Activated gamma-delta T cell treated with Interleukin-2 at 50 U/mL for 16 hours (primary cell): Measurements from ENCODE around the gene BANP.

ENCODE experiments used
- DNase-seq: peaks from one replicate; pipeline ENCODE4 v3.0.0-alpha.2; 2020

BANP gene

DNA sequence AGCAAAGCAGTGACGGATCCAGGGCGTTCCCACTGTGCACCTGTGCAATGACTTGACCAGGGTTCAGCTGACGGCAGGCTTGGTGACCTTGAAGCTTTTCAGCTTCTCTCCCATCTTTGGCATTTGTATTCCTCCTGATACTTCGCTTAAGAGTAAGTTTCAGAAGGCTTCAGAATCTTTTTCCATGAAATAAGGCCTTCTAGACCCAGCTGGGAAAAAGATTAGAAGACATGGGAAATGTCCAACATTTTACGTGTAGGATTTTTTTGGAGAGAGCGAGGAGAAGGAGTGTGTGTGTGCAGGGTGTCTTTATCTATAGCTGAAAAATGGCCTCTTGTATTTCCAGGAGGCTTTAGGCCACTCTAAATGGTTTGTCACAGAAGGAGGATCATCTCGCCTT is 104.1 kb downstream of the BANP start:
- no peak for DNase-seq

DNA sequence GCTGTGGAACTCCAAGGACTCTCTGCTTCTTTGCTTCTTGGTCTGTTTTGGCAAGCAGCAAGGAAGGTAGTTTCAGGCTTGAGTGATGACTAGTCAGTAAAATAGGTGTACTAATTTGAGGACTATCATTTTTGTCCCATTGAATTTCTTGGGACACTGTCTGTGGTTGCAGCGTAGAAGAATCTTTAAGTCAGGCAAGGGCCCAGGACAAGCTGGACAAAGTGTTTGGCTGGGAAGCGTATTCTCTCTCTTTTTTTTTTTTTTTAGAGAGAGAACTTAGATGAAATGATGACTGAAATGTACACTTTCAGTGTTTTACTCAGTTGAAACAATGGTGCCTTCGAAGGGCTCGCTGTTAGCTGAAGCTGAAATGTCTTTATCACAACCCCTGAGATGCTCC is 105.0 kb downstream of the BANP start:
- no peak for DNase-seq

DNA sequence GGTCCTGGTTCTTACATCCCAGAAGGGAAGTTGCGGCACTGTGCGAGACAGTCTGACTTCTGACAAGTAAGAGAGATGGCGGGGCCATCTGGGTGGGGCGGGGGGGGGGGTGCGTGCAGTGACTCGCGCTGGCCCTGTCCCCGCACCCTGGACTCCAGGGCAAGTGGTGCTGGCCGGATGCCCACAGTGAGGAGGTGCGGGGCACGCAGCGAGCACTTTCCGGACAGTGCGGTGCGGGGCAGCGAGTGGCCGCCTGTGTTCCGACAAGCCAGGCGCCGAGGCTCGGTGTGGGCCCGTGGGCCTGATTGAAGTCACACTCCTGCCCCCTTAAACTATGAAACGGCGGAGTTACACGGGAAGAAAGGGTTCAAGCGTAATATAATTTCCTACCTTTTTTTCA is 106.4 kb downstream of the BANP start:
- DNase-seq: no peak

DNA sequence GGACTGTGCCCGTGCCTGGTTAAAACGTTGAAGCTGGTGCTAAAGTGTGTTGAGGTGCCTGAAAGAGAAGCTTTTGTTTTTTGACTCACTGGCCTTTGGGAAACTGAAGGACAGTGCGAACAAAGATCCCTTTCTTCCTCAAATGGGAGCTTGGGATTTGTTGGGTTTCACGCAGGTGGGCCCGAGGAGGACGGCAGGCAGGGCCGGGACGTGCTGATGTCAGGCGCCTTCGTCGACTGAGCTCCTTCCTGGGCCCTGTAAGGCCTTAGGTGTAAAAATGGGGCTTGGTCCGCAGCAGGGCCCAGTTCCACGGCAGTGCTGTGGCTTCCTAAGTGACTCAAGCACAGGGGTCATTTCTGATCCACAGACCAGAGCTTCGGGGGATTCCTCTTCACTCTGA is 106.9 kb downstream of the BANP start:
- no peak for DNase-seq

DNA sequence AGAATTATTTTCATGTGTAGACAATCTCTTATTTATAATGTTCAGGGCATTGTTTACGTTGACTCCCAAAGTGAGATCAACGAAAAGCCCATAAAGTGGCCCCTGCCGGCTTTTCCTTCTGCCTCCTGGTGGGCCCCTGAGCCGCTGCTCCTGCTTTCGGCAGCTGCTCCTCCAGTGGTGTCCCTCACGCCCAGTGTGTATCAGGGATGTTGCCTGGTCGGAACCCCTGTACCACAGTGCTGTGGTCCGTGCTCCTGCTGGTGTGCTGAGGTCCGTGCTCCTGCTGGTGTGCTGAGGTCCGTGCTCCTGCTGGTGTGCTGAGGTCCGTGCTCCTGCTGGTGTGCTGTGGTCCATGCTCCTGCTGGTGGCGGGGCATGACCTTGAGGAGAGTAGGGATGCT is 107.6 kb downstream of the BANP start:
- no peak for DNase-seq

DNA sequence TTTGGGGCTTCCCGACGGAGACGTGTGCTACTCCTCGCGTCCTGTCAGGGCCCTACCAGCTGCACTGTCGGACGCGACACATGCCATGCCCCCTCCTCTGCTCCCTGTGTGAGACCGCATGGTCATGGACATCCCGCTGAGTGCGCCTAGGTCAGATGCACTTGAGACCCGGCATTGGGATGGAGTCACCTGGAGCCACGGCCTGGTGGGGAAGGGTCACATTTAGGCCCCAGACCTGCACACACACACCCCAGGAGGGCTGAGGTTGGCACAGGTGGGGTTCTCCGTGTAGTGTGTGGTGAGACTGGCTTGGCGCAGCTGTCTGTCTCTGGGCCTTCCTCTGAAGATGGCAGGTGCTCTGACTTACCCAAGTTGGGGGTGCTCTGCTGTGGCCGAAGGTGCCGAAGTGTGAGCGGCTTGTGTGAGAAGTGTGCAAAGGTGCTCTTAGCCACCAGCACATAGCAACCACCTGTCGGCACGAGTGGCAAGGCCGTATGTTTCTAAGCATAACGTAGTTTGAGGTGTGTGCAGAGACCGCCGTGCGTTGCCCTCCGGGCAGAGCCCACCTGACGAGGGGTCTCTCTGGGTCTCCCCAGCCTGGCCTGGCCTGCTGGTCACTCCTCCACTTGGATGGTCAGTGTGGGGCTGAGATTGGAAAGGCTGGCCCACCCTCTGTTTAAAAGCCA is 108.6 kb downstream of the BANP start:
- no peak for DNase-seq

DNA sequence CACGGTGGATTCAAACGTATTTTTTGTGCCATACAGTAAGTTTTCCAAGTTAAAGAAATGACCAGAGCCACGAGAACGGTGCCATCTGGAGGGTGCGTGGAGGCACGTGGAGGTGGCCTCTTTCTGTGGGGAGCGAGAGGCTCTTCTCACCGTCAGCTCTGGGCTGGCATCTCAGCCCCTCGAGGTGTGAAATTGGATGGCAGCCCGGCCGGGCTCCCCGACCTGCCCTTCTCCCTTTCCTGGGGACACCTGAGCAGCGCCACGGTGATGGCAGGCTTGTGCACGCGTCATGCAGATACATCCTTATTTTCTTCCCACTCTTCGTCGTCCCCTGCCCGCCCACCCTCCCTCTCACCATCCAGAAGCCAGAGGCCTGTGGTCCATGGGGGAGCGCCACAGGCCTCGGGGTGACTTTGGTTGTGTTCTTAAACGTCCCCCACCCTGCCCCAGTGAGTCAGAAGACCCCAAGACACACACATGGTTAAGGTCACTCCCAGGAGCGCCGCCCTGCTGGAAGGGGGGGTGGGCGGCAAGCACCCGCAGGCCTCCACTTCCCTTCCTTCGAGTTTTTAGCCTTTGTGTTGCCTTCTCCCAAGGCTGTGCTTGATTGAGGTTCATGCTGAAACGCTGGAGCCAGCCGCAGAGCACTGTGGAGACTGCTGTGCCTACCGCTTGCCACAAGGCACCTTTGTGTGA is 109.4 kb downstream of the BANP start:
- DNase-seq: no peak

DNA sequence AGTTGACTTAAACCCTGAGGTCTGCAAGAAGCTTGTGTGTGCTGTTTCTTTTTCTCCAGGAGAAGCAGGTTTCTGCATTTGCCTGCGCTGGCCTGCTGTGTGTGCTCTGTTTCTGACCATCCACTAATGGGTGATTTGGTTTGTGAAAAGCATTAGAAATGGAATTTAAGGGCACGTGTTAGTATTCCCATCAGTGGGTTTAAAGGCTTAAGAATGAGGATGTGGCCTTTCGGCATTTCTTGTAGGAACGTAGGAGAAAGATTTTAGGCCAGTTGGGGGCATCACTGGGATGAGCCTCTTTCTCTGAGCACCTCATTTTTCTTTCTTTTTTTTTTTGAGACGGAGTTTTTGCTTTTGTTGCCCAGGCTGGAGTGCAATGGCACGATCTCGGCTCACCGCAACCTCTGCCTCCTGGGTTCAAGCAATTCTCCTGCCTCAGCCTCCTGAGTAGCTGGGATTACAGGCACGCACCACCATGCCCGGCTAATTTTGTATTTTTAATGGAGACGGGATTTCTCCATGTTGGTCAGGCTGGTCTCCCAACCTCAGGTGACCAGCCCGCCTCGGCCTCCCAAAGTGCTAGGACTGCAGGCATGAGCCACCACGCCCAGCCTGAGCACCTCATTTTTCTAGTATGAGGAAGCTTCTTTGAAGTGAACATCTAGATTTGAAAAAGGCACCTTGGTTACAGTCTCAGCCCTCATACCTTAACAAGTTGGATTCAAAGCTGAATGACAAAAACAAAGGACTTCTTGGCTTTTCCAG is 110.3 kb downstream of the BANP start:
- DNase-seq: no peak

DNA sequence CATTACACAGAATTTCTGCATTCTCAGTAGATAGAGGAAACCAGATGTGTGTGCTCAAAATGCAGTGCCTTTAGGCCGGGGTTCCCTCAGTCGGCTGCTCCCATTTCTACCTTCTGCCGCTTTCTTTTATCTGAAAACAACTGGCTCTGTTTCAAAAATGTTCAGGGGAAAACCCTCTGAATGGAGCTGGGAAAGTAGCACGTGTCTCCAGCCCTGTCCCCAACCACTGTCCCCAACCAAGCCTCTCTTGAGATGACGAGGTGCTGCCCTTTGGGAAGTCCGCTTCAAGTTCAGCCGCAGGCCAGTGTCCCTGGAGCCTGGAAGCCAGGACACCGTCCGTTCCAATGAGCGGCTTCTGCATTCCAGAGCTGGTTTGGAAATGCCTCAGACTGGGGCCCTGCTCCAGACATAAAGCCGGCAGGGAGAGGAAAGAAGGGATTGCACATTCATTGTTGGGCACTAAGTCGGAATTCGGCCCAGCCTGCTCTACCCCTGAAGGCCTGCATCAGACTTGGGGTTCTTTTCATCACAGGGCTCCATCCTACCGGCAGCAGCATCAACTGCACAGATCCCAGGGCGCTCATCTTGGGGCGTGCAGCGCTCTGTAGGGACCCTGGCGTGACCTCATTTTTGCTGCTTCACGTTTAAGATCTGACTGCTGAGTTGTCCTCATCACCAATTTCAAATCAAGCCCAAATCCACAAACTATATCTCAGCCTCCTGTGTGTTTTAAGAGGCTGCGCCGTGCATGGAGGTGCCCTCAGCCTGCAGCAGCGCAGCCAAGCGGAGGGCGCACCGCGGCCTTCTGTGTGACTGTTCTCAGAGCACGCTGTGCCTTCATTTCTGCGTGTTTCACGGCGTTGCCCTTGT is 111.3 kb downstream of the BANP start:
- no peak for DNase-seq

DNA sequence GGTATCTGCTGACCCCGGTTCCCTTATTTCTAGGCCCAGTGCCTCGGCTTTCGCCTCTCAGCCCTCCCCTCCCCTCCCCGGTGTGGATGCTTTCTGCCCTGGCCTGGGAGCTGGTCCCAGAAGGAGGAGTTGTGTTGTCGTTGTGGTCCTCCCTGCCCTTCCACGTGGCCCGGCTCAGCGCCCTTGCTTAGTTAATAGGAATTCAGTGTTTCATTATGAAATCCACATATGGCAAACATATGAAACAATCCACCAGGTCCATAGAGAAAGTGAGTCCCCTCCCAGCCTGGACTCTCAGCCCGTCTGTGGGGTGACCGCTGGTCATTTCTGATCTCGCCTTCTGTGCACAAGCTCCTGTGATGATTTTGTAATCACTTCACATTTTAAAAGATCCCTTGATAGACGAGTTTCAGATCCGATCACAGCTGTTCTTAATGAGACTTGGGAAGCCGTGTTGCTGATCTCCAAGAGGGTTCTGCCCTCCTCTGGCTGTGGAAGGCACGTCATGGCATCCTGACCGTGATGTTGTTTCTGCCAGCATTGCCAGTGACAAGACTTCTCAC is 112.1 kb downstream of the BANP start:
- DNase-seq: no peak

DNA sequence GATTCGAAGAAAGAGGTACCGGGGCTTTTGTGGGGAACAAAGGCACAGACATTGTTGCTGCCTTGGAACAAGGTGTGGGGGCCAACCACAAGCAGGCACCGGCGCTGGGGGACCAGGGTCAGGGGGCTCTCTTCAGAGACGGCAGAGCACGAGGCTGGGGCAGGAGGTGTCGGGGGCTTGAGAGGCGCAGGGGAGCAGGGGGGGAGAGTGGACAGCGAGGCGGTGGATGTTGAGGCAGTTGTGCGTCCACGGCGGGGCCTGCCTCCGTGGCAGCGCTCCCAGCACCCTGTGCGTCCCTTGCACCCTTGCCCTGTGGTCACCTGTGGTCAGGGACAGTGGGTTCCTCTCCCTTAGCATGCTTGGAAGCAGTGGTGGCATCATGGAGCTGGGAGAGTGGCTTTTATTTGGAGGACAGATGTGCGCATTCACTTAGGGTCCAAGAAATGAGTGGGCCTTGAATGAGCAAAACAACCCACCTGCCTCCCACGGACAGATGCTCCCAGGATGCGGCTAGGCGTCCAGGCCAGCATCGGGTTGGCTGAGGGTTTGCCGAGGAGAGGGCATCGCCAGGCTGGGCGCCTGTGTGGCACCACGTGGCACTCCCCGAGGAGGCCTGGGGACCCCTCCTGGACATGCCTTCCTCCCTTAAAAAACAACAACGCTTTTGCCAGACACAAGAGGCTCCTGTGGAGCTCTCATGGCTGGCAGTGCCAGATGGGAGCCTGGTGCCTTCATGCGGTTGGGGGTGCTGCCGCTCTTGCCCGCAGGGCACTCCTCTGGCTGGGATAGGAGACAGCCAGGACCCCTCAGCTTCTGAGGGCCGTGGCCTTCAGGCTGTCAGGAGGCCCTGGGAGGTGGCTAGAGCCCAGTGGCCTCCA is 113.0 kb downstream of the BANP start:
- no peak for DNase-seq

DNA sequence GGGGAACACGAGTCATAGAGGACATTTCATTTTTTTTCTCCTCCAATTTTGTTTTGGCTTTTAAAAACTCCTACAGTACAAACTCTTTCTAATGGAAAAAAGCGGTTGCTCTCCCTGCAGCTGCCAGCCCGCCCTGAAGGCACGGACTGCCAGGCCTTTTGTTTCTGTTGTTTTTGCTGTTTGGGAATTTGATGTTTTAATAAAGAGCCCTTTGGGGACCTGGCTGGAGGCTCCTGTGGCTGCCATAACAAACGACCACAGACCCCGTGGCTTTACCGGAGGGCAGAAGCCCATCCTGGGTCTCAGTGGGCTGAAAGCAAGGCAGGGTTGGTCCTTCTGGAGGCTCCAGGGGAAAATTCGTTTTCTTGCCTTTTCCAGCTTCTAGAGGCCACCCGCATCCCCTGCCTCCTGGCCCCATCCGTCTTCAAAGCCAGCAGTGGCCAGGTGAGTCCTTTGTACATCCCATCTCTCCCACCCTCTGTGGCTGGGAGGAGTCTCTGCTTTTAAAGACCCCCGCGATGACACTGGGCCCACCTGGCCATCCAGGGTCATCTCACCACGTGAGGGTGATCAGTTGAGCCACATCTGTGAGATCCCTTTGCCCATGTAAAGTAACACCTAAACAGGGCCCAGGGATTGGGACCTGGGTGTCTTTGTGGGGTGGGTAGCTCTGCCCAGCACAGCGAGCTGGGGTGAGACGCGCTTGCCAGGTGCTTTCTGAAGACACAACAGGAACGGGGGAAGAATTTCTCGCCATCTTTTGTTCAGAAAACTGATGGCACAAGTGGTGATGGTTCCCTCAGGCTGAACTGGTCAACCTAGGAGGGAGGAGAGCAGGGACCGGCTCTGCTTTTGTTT is 113.9 kb downstream of the BANP start:
- no peak for DNase-seq

DNA sequence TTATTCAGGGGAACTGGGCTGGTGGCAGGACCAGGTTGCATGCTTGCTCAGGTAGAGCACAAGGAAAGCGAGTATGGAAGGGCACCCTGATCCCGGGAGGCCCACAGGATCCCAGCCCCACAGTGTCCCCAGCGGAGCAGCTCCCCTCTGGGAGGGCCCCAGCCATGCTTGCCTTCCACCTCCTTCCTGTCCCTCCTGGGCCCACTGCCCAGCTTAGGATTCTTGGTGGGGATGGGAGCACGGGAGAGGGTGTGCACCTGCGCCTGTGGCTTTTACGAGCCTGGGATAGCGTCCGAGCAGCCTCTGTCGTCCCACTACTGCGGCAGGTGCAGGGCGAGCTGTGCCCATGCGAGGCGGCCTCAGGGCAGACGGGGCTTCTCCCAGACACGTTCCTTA is 114.5 kb downstream of the BANP start:
- DNase-seq: no peak

DNA sequence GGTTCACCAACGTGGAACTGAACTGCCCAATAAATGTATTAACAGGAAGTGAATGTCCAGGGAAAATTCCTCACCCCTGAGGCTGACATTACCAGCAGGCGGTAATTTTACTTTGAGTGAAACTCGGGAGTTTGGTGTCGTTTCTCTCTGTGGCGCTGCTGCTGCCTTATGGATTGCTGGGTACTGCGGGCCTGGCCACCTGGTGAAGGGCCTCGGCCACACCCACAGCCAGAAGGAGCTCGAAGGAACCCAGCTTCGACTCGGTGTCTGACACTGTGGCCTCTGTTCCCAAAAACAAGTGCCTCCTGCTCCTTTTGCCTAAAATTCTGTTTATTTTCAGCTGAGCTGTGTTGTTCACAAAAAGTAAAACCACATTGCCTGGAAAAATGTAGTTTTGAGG is 115.0 kb downstream of the BANP start:
- no peak for DNase-seq

DNA sequence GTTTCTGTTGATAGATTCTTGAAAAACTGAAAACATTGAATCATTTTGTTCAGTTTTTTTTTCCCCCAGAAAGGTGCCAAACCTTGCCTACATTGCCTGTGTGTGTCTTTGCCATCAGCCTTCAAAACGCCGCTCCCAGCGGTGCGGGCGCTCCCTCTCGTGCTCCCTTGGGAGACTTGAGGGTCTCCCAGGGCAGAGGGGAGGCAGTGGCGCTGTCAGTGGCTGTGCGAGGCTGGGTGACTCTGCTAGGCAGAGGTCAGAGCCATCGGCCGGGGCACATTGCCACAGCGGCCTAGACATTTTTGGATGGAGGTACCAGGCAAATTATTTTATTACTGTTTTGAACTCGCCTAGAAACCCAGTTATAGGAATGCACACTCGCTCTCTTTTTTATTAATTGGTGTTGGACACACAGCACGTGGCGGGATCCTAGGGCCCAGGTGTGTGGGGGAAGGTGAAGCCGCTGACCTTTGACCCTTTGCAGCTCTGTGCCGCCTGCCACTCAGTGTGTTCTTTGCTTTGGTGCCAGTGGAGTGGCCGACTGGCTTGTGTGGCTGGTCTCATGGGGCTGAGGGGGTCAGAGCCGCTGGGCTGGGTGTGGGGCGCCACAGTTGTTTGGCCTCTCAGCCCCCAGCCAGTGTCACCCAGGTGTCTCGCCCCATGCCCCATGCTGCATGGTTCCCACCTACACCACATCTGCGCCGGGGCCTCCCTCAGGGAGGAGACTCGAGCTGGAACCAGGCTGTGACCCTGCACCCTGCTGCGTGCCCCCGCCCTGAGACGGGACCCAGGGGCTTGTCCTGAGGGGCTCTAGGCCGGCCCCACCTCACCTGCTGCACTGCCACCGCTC is 115.7 kb downstream of the BANP start:
- DNase-seq: no peak

DNA sequence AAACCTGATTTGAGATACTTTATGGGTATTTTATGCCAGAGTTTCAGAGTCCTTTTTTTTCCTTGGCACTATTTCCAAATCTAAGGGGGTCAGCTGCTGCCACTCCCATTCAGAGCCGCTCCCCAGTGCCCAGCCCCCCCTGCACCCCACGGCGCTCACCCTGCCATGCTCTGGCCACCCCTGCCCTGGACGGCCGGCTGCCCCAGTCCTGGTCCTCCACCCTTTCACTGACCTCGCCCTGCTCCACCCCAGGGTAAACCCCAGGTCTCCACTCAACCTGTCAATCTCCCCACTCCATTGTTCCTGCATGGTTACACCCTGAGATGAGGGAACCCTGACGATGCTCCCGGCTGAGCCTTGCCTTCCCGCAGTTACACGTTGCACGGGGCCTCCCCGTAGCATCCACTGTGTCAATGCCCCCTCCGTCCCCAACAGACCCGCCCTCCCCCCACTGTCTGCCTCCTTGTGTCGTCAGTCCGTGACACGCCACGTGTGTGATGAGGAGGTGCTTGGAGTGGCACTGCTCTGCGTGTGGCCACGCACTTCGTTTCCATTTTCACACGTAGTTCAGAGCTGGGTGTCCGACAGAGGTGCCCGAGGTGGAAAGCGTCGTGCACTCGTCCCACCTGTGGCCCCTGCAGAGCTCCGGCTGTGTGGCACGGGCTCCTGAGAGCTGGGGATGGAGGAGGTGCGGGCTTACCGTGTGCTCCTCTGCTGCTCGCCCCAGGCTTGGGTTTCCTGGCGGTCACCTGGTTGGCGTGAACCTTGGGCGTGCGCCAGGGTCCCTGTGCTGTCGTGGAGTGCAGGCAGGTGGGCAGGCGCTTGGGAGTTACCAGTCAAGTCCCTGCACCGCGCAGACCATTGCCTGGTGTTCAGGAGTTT is 116.5 kb downstream of the BANP start:
- DNase-seq: no peak

DNA sequence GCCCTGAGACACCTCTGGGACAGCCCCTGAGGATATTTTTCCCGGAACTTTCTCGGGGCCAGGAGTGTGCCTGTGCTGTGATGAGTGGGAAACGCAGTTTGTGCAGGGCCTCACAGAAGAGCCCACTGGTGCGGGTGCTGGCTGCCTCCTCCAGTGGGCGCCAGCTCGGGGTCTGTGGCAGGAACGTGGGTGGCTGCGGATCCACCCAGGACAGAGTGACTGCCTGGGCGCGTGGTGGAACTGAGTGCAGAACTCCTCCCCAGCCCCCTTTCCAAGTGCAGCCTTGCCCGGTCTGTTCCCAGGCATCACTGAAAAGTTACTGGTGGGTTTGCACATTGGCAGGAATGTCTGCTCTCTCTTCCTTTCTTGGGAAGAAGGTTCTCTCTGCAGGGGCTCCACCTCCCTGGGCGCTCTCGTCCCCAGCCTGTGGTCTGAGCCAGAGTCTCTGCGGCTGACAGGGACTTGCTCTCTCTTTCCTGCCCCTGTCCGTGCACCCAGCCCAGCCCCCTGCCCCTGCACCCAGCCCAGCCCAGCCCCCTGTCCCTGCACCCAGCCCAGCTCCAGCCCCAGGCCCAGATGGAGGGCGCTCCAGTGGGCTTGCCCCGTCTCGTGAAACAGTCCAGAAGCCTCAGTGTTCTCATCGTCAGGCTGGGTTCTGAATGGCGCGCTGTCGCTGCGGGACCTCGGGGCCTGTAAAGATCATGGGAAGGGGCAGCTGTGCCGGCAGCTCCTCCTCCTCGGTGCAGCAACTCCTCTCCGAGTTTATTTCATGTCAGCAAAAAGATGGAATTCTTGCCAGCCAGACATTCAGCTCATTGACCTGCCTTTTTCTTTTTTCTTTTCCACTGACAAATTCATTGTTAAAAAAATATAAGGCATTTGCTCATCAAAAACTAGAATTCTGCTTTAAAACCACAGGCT is 117.5 kb downstream of the BANP start:
- no peak for DNase-seq
